Gastrocnemius medialis (tissue), 4 donors: Measurements from ENCODE around the gene ARHGAP15.

ENCODE experiments used
- POLR2A ChIP-seq, 2 donors: fragments of 450-650 bp; IDR thresholded peaks; one replicate each; pipeline ENCODE4 v1.6.1; 2017; ENCODE audit warnings: antibody characterized with exemption in 2 of 2, mild to moderate bottlenecking in 2 of 2, moderate library complexity in 2 of 2
- TF ChIP-seq, protein P1 (sequence below), 5 experiments: fragments of 450-650 bp in 3 of 5; fragments of 200-600 bp in 2 of 5; sonication (generic) in 2 of 5; IDR thresholded peaks in 4 of 5; conservative IDR thresholded peaks in 1 of 5; 1 replicate in 4 of 5; 2 replicates in 1 of 5; pipeline ENCODE4 v1.5.1; 2016 to 2019; ENCODE audit warnings: antibody characterized with exemption in 5 of 5, mild to moderate bottlenecking in 3 of 5, moderate library complexity in 3 of 5

DNA sequence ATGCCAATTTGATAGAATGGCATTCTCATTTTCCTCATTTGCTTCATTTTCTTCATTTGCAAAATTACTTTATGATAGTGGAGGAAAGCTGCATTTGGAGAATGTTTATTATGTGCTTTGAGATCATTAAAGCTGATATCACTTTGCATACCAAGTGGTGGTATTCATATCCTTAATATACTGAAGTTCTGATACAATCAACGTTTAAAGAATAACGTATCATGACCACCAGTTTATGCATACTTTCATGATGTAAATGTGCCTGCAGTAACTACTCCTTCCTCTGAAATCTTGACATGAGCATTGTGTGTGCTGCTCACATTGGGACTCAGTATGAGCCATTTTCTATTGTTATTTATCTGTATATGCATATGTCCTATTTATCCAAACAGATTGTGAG lies 302.1 kb downstream of the ARHGAP15 start:
- no peak for TF ChIP-seq POLR2A (IDR thresholded peaks at IDR 0.05)
- TF ChIP-seq, protein P1, sequence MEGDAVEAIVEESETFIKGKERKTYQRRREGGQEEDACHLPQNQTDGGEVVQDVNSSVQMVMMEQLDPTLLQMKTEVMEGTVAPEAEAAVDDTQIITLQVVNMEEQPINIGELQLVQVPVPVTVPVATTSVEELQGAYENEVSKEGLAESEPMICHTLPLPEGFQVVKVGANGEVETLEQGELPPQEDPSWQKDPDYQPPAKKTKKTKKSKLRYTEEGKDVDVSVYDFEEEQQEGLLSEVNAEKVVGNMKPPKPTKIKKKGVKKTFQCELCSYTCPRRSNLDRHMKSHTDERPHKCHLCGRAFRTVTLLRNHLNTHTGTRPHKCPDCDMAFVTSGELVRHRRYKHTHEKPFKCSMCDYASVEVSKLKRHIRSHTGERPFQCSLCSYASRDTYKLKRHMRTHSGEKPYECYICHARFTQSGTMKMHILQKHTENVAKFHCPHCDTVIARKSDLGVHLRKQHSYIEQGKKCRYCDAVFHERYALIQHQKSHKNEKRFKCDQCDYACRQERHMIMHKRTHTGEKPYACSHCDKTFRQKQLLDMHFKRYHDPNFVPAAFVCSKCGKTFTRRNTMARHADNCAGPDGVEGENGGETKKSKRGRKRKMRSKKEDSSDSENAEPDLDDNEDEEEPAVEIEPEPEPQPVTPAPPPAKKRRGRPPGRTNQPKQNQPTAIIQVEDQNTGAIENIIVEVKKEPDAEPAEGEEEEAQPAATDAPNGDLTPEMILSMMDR (IDR thresholded peaks at IDR 0.05 in 4 of 5, conservative IDR thresholded peaks at IDR 0.05 in 1 of 5) = no peak
